T47D (cell line): ENCODE results near the gene STX12.
A peak's percentile ranks its signal among the peaks of the same experiment; 100 is the strongest.
"Not testable (repeated sequence)": the region's sequence is repeated elsewhere in the genome, so short reads cannot be mapped to it uniquely, and the experiment has no call there.

Experiments
- DNase-seq, 2 experiments: peaks; one replicate each; pipeline versions ENCODE4 v3.0.0 to v3.0.0-alpha.2; 2011 to 2012; ENCODE audit warnings: low read depth in 1 of 2, low spot score in 1 of 2
- JUND ChIP-seq: IDR thresholded peaks from 2 replicates; pipeline ENCODE4 v1.6.1; 2012; ENCODE audit warnings: low read depth
- in situ Hi-C: cut with HindIII; loops from 2 replicates; pipeline ENCODE4 v1.10.0; 2016; ENCODE audit warnings: low sequenced_read_pairs, low pct_unique_long_range_greater_than_20kb

Gene STX12

DNA sequence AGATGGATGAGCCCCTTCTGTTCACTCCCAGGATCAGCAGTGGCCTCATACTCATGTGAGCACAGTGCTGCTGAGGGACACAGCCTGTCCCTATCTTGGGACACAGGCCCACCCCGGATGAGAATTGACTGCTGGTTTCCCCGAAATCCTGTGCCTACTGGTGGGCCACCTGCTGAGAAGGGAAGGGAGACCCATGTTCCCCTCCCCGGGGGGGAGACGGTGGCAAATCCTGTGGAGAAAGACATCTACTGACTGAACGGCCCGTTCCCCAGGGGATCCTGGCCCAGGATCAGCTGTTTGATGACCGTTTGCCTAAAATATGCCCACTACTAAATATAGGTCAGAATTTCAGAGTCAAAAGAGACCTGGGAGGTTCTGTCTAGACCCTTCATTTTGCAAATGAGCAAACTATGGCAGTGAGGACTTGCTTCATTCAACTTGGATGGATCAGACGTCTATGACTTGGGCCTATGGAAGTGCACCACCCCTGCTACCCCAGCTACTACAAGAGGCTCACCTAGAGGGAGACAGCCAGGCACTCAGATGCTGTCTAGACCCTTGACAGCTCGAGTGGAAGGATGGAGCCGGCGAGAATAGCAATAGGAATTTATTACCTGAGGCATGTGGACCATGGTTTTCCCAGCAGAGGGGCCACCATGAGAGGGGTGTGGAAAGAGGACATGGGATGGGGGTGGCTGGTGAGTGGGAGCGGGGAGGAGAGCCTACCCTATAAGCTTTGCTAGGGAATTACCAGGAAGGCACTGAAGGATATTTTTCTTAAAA lies 83.7 kb downstream of the STX12 start:
- no peak for DNase-seq
- in situ Hi-C loops: no loop called here
- no peak for TF ChIP-seq JUND

DNA sequence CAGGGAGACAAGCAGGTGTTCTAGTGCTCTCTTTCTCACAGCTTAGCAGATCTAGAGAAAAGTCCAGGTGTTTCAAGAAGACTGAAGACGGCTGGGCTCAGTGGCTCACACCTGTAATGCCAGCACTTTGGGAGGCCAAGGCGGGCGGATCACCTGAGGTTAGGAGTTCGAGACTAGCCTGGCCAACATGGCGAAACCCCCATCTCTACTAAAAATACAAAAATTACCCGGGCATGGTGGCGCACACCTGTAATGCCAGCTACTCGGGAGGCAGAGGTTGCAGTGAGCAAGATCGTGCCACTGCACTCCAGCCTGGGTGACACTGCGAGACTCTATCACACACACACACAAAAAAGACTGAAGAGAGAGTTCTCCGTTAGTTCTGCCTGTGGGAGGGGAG lies 84.5 kb downstream of the STX12 start:
- DNase-seq, in situ Hi-C loops: not testable (repeated sequence)

DNA sequence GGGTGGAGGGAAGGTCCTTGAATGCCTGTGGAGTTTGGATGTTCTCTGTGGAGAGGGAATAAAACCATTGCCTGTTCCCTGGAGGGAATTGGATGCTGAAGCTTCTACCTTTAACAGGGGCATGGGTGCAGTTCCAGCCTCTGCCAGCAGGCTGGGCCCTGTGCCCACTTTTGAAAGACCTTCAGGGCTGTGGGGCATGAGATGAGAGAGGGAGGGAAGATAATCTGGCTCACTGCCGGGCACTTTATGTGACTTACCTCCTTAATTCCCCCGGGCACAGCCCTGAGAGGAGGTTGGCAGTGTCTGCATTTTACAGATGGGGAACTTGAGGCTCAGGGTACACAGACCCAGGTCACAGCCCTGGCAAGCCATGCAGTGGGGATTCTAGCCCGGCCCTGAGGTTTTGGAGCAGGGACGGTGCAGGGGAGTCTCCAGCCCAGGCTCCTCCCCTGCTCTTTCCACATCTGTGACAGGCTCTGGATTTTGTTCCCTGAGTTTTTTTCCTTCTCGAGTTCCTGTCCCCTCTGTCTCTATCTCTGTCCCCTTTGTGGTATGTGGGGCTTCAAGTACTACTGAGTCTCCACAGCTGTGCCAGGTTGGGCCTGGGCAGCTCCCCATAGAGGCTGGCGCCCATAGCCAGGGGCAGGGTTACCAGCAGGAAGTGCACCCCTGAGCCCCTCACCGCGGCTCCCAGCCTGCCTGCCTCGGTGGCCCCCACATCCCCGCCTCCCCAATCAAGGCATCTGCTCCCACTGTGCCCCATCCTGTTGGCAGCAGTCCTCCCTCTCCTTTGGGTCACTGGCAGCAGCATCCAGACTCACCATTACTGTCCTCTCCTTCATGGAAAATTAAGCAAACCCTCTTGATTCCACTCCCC lies 85.3 kb downstream of the STX12 start:
- DNase-seq: peak; percentile 50 to 84
- in situ Hi-C loops: no loop called here
- no peak for TF ChIP-seq JUND

DNA sequence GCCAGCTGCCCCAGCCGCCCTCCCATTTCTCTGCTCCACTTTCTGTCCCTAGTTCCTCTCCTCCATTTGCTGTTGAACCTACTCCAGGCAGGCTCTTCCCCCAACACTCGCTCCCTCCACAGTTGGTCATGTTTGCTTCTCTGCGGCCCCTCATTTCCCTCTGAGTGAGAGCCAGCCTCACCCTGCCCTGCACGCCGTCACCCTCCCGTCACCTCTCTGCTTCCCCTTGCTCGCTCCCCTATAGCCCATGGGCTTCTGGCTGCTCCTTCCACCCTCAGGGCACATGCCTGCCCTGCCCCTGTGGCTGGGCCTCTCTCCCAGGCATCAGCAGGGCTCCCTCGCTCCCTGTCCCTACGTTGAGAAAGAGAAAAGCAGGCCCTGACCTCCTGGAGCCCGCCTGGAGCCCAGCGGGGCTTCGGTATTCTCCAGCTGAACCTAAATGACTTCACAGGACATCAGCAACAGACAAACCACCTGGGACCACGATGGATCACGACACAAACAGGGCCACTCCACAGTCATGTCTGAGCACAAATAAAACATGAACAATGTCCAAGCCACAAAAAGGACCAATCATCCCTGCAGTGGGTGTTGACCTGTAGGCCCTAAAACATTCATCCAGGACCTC lies 86.0 kb downstream of the STX12 start:
- in situ Hi-C loops: no loop called here
- no peak for TF ChIP-seq JUND
- no peak for DNase-seq

- DNase-seq: no peak
- in situ Hi-C loops: no loop called here
- no peak for TF ChIP-seq JUND
Measured at GRCh38 chr1:27861436-27861835, 88.4 kb downstream of the STX12 start.

GRCh38 chr1:27862004-27862403 lies 89.0 kb downstream of the STX12 start:
- DNase-seq: no peak
- TF ChIP-seq JUND: no peak
- in situ Hi-C loops: no loop called here

- no peak for TF ChIP-seq JUND
- no peak for DNase-seq
- in situ Hi-C loops: no loop called here
Measured at GRCh38 chr1:27862671-27863537, 89.9 kb downstream of the STX12 start.

GRCh38 chr1:27863538-27863915 lies 90.5 kb downstream of the STX12 start:
- in situ Hi-C loops: no loop called here
- no peak for DNase-seq
- TF ChIP-seq JUND: no peak

- peak in 1 of 2 experiments; percentile 64 for DNase-seq
- in situ Hi-C loops: no loop called here
- TF ChIP-seq JUND: no peak
Measured at GRCh38 chr1:27864264-27864895, 91.4 kb downstream of the STX12 start.

DNA sequence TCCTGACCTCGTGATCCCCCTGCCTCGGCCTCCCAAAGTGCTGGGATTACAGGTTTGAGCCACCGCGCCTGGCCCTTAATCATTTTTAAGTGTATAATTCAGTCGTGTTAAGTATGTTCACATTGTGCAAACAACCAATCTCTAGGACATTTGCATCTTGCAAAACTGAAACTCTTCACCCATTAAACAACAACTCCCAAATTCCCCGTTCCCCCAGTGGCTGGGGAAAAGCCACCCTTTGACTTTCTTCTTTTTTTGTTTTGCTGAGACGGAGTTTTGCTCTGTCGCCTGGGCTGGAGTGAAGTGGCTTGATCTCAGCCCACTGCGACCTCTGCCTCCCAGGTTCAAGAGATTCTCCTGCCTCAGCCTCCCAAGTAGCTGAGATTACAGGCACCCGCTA lies 92.8 kb downstream of the STX12 start:
- DNase-seq: no peak
- no peak for TF ChIP-seq JUND
- in situ Hi-C loops: no loop called here

DNA sequence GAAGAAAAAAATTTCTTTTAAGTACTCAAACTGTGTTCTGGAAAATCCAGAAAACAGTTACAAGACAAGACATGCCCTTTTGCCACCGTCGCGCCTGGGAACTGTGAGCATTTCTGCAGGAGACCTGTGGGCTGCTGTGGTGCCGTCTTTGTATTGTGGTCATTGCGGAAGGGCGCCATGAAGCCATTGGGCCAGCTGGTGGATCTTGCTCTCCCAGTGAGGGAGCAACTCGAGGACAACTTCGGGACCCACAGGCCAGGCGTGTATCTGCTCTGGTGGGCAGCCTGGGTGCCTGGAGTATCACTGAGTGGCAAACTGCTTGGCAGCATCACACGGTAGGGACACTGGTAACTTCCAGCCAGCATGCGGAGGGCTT lies 95.5 kb downstream of the STX12 start:
- in situ Hi-C loops: no loop called here
- DNase-seq: no peak
- TF ChIP-seq JUND: no peak

- no peak for TF ChIP-seq JUND
- in situ Hi-C loops: no loop called here
- no peak for DNase-seq
Measured at GRCh38 chr1:27868932-27869718, 96.1 kb downstream of the STX12 start.
